Measurements from ENCODE around the gene OR2T4. TPM values are rescaled to one million over a fixed set of nuclear protein-coding genes. Genes with fewer than 3 reads are reported as not detected.

The OR2T4 gene
- total RNA-seq, 1 donor from 2014 or later: not detected

DNA sequence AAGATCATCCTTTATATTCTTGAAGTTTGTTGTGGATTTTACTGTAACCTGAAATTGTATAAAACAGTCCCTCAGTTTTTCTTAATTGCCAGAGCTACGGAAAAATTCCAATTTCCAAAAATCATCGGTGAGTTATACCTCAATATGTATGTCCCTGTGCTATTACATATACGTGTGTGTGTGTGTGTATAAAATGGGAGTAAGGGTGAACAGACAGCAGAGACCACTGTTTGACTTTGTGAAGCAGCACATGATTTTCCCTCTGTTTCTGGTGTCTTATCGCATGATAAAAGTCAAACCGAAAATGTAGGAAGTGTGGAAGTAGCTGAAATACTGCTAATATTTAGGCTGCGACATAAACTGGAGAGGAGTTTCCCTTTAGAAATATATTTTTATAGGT, 42.6 kb downstream of the OR2T4 start:
- TF ChIP-seq POLR2A (IDR thresholded peaks at IDR 0.05) (no peak), POLR2AphosphoS5 (IDR thresholded peaks at IDR 0.05; ENCODE audit: insufficient read depth in 1 of 2, low read depth in 1 of 2) (no peak), CTCF (IDR thresholded peaks at IDR 0.05) (no peak)
- Histone ChIP-seq H3K4me3 (no peak overlapping the region), H3K27ac (no peak overlapping the region), H3K9me3 (no peaks in the 10 kb centered on the region), H3K36me3 (no peaks in the 10 kb centered on the region), H3K27me3 (no peaks in the 10 kb centered on the region), H3K4me1 (no peaks in the 10 kb centered on the region)
- intact Hi-C loops (cut with DNase I): no loop called here
- DNase-seq (ENCODE audit: extremely low spot score in 2 of 2): no peak

- Histone ChIP-seq H3K36me3 (no peaks in the 10 kb centered on the region), H3K4me1 (no peaks in the 10 kb centered on the region), H3K27ac (no peak overlapping the region), H3K4me3 (no peak overlapping the region), H3K27me3 (no peaks in the 10 kb centered on the region), H3K9me3 (no peaks in the 10 kb centered on the region)
- intact Hi-C loops (cut with DNase I): no loop called here
- DNase-seq (ENCODE audit: extremely low spot score in 2 of 2): no peak
- TF ChIP-seq POLR2AphosphoS5 (IDR thresholded peaks at IDR 0.05; ENCODE audit: insufficient read depth in 1 of 2, low read depth in 1 of 2): no peak
- no peak for TF ChIP-seq POLR2A (IDR thresholded peaks at IDR 0.05)
- no peak for TF ChIP-seq CTCF (IDR thresholded peaks at IDR 0.05)
Measured at GRCh38 chr1:248406721-248407692, 45.5 kb downstream of the OR2T4 start.

Other genes starting within 250 kb of the OR2T4 start
- gene OR2M5, start 216.5 kb upstream of the OR2T4 start, total RNA-seq: not detected
- gene OR2M2, start 186.8 kb upstream of the OR2T4 start, total RNA-seq: not detected
- gene OR2M3, start 164.4 kb upstream of the OR2T4 start, total RNA-seq: not detected
- not detected for gene OR2M4, start 130.2 kb upstream of the OR2T4 start, total RNA-seq
- gene OR2T33, start 83.7 kb upstream of the OR2T4 start, total RNA-seq: not detected
- gene OR2T12, start 58.2 kb upstream of the OR2T4 start, total RNA-seq: not detected
- gene OR2M7, start 37.1 kb upstream of the OR2T4 start, total RNA-seq: not detected
- gene OR14C36, start 12.9 kb upstream of the OR2T4 start, total RNA-seq: not detected
- not detected for gene OR2T6, start 14.1 kb downstream of the OR2T4 start, total RNA-seq
- gene OR2T1, start 41.4 kb downstream of the OR2T4 start, total RNA-seq: not detected
- not detected for gene OR2T2, start 84.0 kb downstream of the OR2T4 start, total RNA-seq
- gene OR2T3, start 111.7 kb downstream of the OR2T4 start, total RNA-seq: not detected
- not detected for gene OR2T5, start 126.9 kb downstream of the OR2T4 start, total RNA-seq
- gene OR2G6, start 146.4 kb downstream of the OR2T4 start, total RNA-seq: not detected
- gene OR2T29, start 201.1 kb downstream of the OR2T4 start, total RNA-seq: not detected
- not detected for gene OR2T34, start 213.1 kb downstream of the OR2T4 start, total RNA-seq
- gene OR2T10, start 236.0 kb downstream of the OR2T4 start, total RNA-seq: not detected

All from vagina (tissue), 2 donors.